DMS79 treated with DMSO at 0.1 percent for 48 hours (cell line): ENCODE data around the gene PLEKHH3.
"Not testable (repeated sequence)": the region's sequence is repeated elsewhere in the genome, so short reads cannot be mapped to it uniquely, and the experiment has no call there.

Experiments
- DNase-seq: peaks from one replicate; lab custom pipeline; 2025; lab: John Stamatoyannopoulos, UW

PLEKHH3 gene

GRCh38 chr17:42670789-42671657 is 5.8 kb downstream of the PLEKHH3 start:
- no peak for DNase-seq

GRCh38 chr17:42669977-42670788 is 6.6 kb downstream of the PLEKHH3 start:
- DNase-seq = no peak

GRCh38 chr17:42669705-42669976 is 7.2 kb downstream of the PLEKHH3 start:
- no peak for DNase-seq

- DNase-seq = no peak
These were observed 9.5 kb downstream of the PLEKHH3 start for GRCh38 chr17:42667088-42667951.

GRCh38 chr17:42666126-42666525 is 10.7 kb downstream of the PLEKHH3 start:
- not testable (repeated sequence) for DNase-seq

GRCh38 chr17:42665581-42666001 is 11.2 kb downstream of the PLEKHH3 start:
- DNase-seq = no peak

- DNase-seq = no peak
These were observed 16.0 kb downstream of the PLEKHH3 start for GRCh38 chr17:42660692-42661345.

- DNase-seq = not testable (repeated sequence)
These were observed 16.9 kb downstream of the PLEKHH3 start for GRCh38 chr17:42659932-42660274.

- peak; percentile 93 for DNase-seq
These were observed 17.5 kb downstream of the PLEKHH3 start, which contains the start of gene TUBG2 for GRCh38 chr17:42659079-42659931. TSS of gene TUBG2 (plus strand) at chr17:42659284. CDS start at chr17:42659504, 220 bp downstream.

GRCh38 chr17:42657824-42658588 is 18.8 kb downstream of the PLEKHH3 start:
- DNase-seq = no peak

GRCh38 chr17:42655528-42655927 is 21.3 kb downstream of the PLEKHH3 start:
- DNase-seq = no peak

- no peak for DNase-seq
These were observed 23.3 kb downstream of the PLEKHH3 start for GRCh38 chr17:42653179-42654124.

- DNase-seq = no peak
These were observed 25.4 kb downstream of the PLEKHH3 start for GRCh38 chr17:42651392-42651791.

GRCh38 chr17:42647778-42648177 is 29.0 kb downstream of the PLEKHH3 start:
- DNase-seq = no peak

- DNase-seq = peak; percentile 52
These were observed 34.5 kb downstream of the PLEKHH3 start for GRCh38 chr17:42642336-42642735.

- DNase-seq = no peak
These were observed 36.7 kb downstream of the PLEKHH3 start for GRCh38 chr17:42640121-42640520.

GRCh38 chr17:42639525-42640113 is 37.2 kb downstream of the PLEKHH3 start:
- no peak for DNase-seq

GRCh38 chr17:42632949-42633444 is 43.8 kb downstream of the PLEKHH3 start:
- no peak for DNase-seq
